Neuronal stem cell (in vitro differentiated cells): ENCODE data around the gene ECHS1.

Experiments used
- DNase-seq: peaks from one replicate; pipeline ENCODE4 v3.0.0-alpha.2; 2013; ENCODE audit warnings: low spot score
- H2AFZ ChIP-seq: one replicate; pipeline ENCODE4 v1.6.1; 2013; ENCODE audit warnings: mild to moderate bottlenecking, low read length, inconsistent platforms
- H2AK5ac ChIP-seq: 2 replicates; pipeline ENCODE4 v1.6.1; 2013; ENCODE audit warnings: low read depth, mild to moderate bottlenecking, inconsistent platforms, low read length, moderate library complexity, mixed read lengths
- H2BK120ac ChIP-seq: 2 replicates; pipeline ENCODE4 v1.6.1; 2013; ENCODE audit warnings: low read depth, mild to moderate bottlenecking, inconsistent platforms, low read length, moderate library complexity, mixed read lengths
- H2BK12ac ChIP-seq: one replicate; pipeline ENCODE4 v1.6.1; 2013; ENCODE audit warnings: low read length, inconsistent platforms
- H2BK15ac ChIP-seq: 2 replicates; pipeline ENCODE4 v1.6.1; 2013; ENCODE audit warnings: mild to moderate bottlenecking, low read length, inconsistent platforms, mixed read lengths
- H2BK5ac ChIP-seq: one replicate; pipeline ENCODE4 v1.6.1; 2013; ENCODE audit warnings: inconsistent platforms, mild to moderate bottlenecking, low read length, moderate library complexity
- H3K14ac ChIP-seq: one replicate; pipeline ENCODE4 v1.6.1; 2013; ENCODE audit warnings: low read length, inconsistent platforms
- H3K18ac ChIP-seq: 2 replicates; pipeline ENCODE4 v1.6.1; 2013; ENCODE audit warnings: low read length, inconsistent platforms
- H3K23ac ChIP-seq: 2 replicates; pipeline ENCODE4 v1.6.1; 2013; ENCODE audit warnings: low read depth, mild to moderate bottlenecking, mixed read lengths, low read length, inconsistent platforms; ENCODE audit not compliant: poor library complexity
- H3K27ac ChIP-seq: replicated peaks from 3 replicates; pipeline ENCODE4 v1.5.1; 2013; ENCODE audit warnings: low read length, inconsistent platforms
- H3K27me3 ChIP-seq, 3 experiments: 2 replicates each; pipeline ENCODE4 v1.6.1; 2013; ENCODE audit warnings: low read length in 3 of 3, mild to moderate bottlenecking in 2 of 3, inconsistent platforms in 1 of 3, low read depth in 1 of 3, mixed read lengths in 1 of 3, moderate library complexity in 1 of 3; ENCODE audit not compliant: control insufficient read depth in 3 of 3, insufficient read depth in 3 of 3
- H3K36me3 ChIP-seq, 2 donors: replicated peaks in 1 of 2; 2 replicates each; pipeline ENCODE4 v1.6.1; 2013; ENCODE audit warnings: low read length in 2 of 2; ENCODE audit not compliant: control insufficient read depth in 2 of 2, insufficient read depth in 2 of 2
- H3K4ac ChIP-seq: 2 replicates; pipeline ENCODE4 v1.6.1; 2013; ENCODE audit warnings: inconsistent platforms, mild to moderate bottlenecking, low read length, moderate library complexity
- H3K4me1 ChIP-seq, 2 donors: 1 replicate in 1 of 2; 2 replicates in 1 of 2; pipeline ENCODE4 v1.6.1; 2013; ENCODE audit warnings: low read length in 2 of 2, low read depth in 1 of 2; ENCODE audit not compliant: control insufficient read depth in 2 of 2, insufficient read depth in 1 of 2
- H3K4me2 ChIP-seq: one replicate; pipeline ENCODE4 v1.6.1; 2013; ENCODE audit warnings: mild to moderate bottlenecking, low read length, inconsistent platforms; ENCODE audit not compliant: insufficient read depth, poor library complexity, severe bottlenecking
- H3K4me3 ChIP-seq, 2 donors: 2 replicates each; pipeline ENCODE4 v1.5.1; 2013; ENCODE audit warnings: low read length in 2 of 2, mild to moderate bottlenecking in 2 of 2, inconsistent platforms in 1 of 2, moderate library complexity in 1 of 2
- H3K79me1 ChIP-seq: one replicate; pipeline ENCODE4 v1.6.1; 2013; ENCODE audit warnings: low read depth, mild to moderate bottlenecking, inconsistent platforms, low read length, moderate library complexity
- H3K9ac ChIP-seq: one replicate; pipeline ENCODE4 v1.6.1; 2013; ENCODE audit warnings: mild to moderate bottlenecking, low read depth, low read length, inconsistent platforms; ENCODE audit not compliant: poor library complexity
- H3K9me3 ChIP-seq, 2 donors: replicated peaks in 1 of 2; 2 replicates each; pipeline versions ENCODE3 to v1.6.1; 2013; ENCODE audit warnings: low read length in 2 of 2, mild to moderate bottlenecking in 2 of 2, inconsistent platforms in 1 of 2, low read depth in 1 of 2, mixed read lengths in 1 of 2, moderate library complexity in 1 of 2; ENCODE audit not compliant: control insufficient read depth in 2 of 2, insufficient read depth in 1 of 2
- H4K8ac ChIP-seq: one replicate; pipeline ENCODE4 v1.6.1; 2013; ENCODE audit warnings: low read depth, mild to moderate bottlenecking, inconsistent platforms, low read length, moderate library complexity
- H4K91ac ChIP-seq: one replicate; pipeline ENCODE4 v1.6.1; 2013; ENCODE audit warnings: low read length, low read depth, mild to moderate bottlenecking, inconsistent platforms; ENCODE audit not compliant: poor library complexity
- WGBS, 2 donors: extraction: QIAGEN DNeasy Blood & Tissue Kit; methylation state at CpG; one replicate each; pipeline ENCODE4 v1.1.7; 2013; ENCODE audit warnings: missing lambda C conversion rate in 2 of 2, mixed read lengths in 1 of 2; ENCODE audit not compliant: insufficient read length in 2 of 2, insufficient replicate concordance in 1 of 2; ENCODE audit errors: extremely low coverage in 2 of 2; 5-methylcytosine and 5-hydroxymethylcytosine counted together

The ECHS1 gene

GRCh38 chr10:133366130-133366478 is 7.0 kb downstream of the ECHS1 start:
- WGBS, 2 donors = no CpG with 5 or more reads among the region's 17 CpGs
- Histone ChIP-seq H3K27me3 (no peaks in the 10 kb centered on the region), H3K4me3 (peak overlapping the region in 1 of 2 donors; percentile 37), H2AK5ac (no peak overlapping the region), H3K9ac (peak overlapping the region; percentile 36), H3K79me1 (no peaks in the 10 kb centered on the region), H3K4me2 (no peak overlapping the region), H2AFZ (no peak overlapping the region), H3K9me3 (peaks cover 4 to 6% of the 10 kb centered on the region in 2 donors), H3K18ac (no peak overlapping the region), H4K8ac (no peak overlapping the region), H3K23ac (no peak overlapping the region), H3K27ac (no peak overlapping the region), H3K4me1 (no peaks in the 10 kb centered on the region), H2BK120ac (no peak overlapping the region), H3K36me3 (peaks cover 62 to 85% of the 10 kb centered on the region in 2 donors), H3K4ac (no peak overlapping the region), H2BK12ac (no peak overlapping the region), H2BK5ac (no peak overlapping the region), H4K91ac (no peak overlapping the region), H2BK15ac (no peak overlapping the region), H3K14ac (no peak overlapping the region)
- no peak for DNase-seq

DNA sequence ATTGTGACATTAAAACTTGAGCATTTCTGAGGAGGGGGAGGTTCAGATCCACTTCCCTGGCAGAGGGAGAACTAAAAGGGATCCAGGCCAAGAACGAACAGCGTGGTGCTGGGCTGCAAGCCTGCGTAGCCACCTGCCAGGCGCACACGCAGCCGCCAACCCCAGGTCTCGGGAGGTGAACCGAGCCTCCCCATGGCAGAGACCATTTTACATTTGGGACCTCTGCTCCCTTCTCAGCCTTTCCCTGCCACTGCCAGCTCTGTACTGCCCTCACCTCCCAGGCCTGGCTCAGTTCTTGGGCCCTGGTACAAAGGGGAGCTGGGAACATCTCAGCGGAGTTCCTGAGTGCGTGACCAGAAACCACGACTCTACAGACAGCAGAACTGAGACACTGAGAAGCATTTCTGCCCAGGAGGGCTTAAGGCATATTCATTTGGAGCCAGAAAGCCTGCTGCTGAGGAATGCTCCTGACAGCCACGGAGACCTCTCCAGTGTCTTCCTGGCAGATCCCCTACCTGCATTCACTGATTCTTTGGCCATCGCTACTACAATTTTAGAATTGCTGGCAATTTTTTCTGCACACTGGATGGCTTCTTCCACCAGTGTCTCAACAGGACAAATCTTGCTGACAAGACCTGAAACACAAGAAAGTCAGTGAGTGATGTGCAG is 7.6 kb downstream of the ECHS1 start:
- Histone ChIP-seq H3K4ac (no peak overlapping the region), H2AK5ac (no peak overlapping the region), H2AFZ (no peak overlapping the region), H2BK5ac (no peak overlapping the region), H3K27me3 (no peaks in the 10 kb centered on the region), H3K23ac (no peak overlapping the region), H3K4me1 (no peaks in the 10 kb centered on the region), H3K4me3 (peak overlapping the region in 1 of 2 donors; percentile 37), H4K8ac (no peak overlapping the region), H3K79me1 (no peaks in the 10 kb centered on the region), H3K4me2 (no peak overlapping the region), H3K9ac (no peak overlapping the region), H3K27ac (no peak overlapping the region), H2BK120ac (no peak overlapping the region), H2BK12ac (no peak overlapping the region), H3K36me3 (peaks cover 61 to 83% of the 10 kb centered on the region in 2 donors), H4K91ac (no peak overlapping the region), H3K14ac (no peak overlapping the region), H3K9me3 (peaks cover 3 to 6% of the 10 kb centered on the region in 2 donors), H2BK15ac (no peak overlapping the region), H3K18ac (no peak overlapping the region)
- DNase-seq = no peak
- WGBS, 2 donors = no CpG with 5 or more reads among the region's 13 CpGs

GRCh38 chr10:133364645-133365431 is 8.3 kb downstream of the ECHS1 start:
- no peak overlapping the region for H3K14ac ChIP-seq
- H2BK15ac ChIP-seq = no peak overlapping the region
- H3K4ac ChIP-seq = no peak overlapping the region
- no peak overlapping the region for H4K8ac ChIP-seq
- no peak overlapping the region for H3K4me2 ChIP-seq
- no peaks in the 10 kb centered on the region for H3K4me1 ChIP-seq
- no peak overlapping the region for H3K27ac ChIP-seq
- H3K79me1 ChIP-seq = no peaks in the 10 kb centered on the region
- no peak overlapping the region for H4K91ac ChIP-seq
- H3K4me3 ChIP-seq = no peak overlapping the region
- H3K9me3 ChIP-seq = peaks cover 0 to 6% of the 10 kb centered on the region in 2 donors
- peak overlapping the region; percentile 1 for H3K9ac ChIP-seq
- peaks cover 53 to 75% of the 10 kb centered on the region in 2 donors for H3K36me3 ChIP-seq
- H2BK5ac ChIP-seq = no peak overlapping the region
- no peak overlapping the region for H3K18ac ChIP-seq
- H3K27me3 ChIP-seq = no peaks in the 10 kb centered on the region
- WGBS, 2 donors = no CpG with 5 or more reads among the region's 29 CpGs
- H2AK5ac ChIP-seq = no peak overlapping the region
- H2BK120ac ChIP-seq = no peak overlapping the region
- no peak for DNase-seq
- no peak overlapping the region for H2BK12ac ChIP-seq
- H2AFZ ChIP-seq = no peak overlapping the region
- H3K23ac ChIP-seq = no peak overlapping the region

GRCh38 chr10:133362846-133363245 is 10.3 kb downstream of the ECHS1 start:
- no peak overlapping the region for H3K4ac ChIP-seq
- H3K9ac ChIP-seq = no peak overlapping the region
- H3K9me3 ChIP-seq = peaks cover 0 to 6% of the 10 kb centered on the region in 2 donors
- no peaks in the 10 kb centered on the region for H3K27me3 ChIP-seq
- H3K4me1 ChIP-seq = no peaks in the 10 kb centered on the region
- no peak overlapping the region for H2BK12ac ChIP-seq
- H2BK5ac ChIP-seq = no peak overlapping the region
- H2BK15ac ChIP-seq = no peak overlapping the region
- no peak overlapping the region for H3K18ac ChIP-seq
- no peak overlapping the region for H3K4me2 ChIP-seq
- peaks cover 37 to 55% of the 10 kb centered on the region in 2 donors for H3K36me3 ChIP-seq
- DNase-seq = no peak
- WGBS, 2 donors = no CpG with 5 or more reads among the region's 13 CpGs
- no peak overlapping the region for H4K8ac ChIP-seq
- no peak overlapping the region for H3K4me3 ChIP-seq
- H4K91ac ChIP-seq = no peak overlapping the region
- no peak overlapping the region for H3K27ac ChIP-seq
- no peaks in the 10 kb centered on the region for H3K79me1 ChIP-seq
- H3K23ac ChIP-seq = no peak overlapping the region
- H2AK5ac ChIP-seq = no peak overlapping the region
- H2BK120ac ChIP-seq = no peak overlapping the region
- no peak overlapping the region for H2AFZ ChIP-seq
- no peak overlapping the region for H3K14ac ChIP-seq
